ENCODE data around the gene TRMT112. TPM values are rescaled to one million over a fixed set of nuclear protein-coding genes. Genes with fewer than 3 reads are reported as not detected.

The TRMT112 gene
- total RNA-seq, 2 experiments from 2014 or later: 205 to 322 TPM

DNA sequence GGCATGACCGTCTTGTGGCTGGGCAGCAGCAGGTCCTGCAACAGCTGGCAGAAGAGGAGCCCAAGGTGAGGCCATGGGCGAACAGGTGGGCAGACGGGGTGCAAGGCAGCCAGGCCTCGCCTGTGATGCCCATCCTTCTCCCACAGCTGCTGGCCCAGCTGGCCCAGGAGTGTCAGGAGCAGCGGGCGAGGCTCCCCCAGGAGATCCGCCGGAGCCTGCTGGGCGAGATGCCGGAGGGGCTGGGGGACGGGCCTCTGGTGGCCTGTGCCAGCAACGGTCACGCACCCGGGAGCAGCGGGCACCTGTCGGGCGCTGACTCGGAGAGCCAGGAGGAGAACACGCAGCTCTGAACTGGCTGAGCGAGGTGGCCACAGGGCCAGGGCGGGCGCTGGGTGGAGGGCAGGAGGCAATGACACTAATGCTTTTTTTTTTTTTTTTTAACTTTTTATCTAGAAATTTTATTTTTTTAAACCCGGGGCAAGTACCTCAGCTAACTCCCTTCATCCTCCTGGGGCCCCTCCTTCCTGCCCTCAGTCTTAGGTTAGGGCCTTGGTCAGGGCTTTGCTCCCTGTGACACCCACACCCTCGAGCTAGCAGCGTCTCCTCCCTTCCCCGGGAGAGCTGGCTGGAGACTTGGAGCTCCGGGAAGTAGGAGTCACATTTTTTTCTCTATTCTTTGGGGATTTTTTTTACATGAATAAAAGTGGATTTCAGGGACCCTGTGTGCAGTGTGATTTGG, 50.0 kb downstream of the TRMT112 start:
- Histone ChIP-seq H3K9me3 (ENCODE audit: low read length) (no peaks in the 10 kb centered on the region), H3K36me3 (ENCODE audit: insufficient read depth, low read length) (no peaks in the 10 kb centered on the region), H3K9me2 (ENCODE audit: insufficient read depth, low read length) (no peaks in the 10 kb centered on the region), H2AFZ (ENCODE audit: low read length) (no peak overlapping the region), H3K4me1 (ENCODE audit: insufficient read depth, low read length, poor library complexity, severe bottlenecking) (peaks cover 23% of the 10 kb centered on the region), H3K27ac (ENCODE audit: low read depth, low read length, poor library complexity, severe bottlenecking) (no peak overlapping the region), H3K79me2 (ENCODE audit: insufficient read depth, low read depth, low read length) (peaks cover 7% of the 10 kb centered on the region; the same call in 1 of the 2 replicates), H3K4me3 (ENCODE audit: low read depth, low read length, poor library complexity, severe bottlenecking) (no peak overlapping the region), H4K20me1 (ENCODE audit: insufficient read depth, low read length) (no peaks in the 10 kb centered on the region), H3K4me2 (ENCODE audit: low read length) (no peak overlapping the region; the same call in 1 of the 2 replicates)
- no TSS peak for BruUV-seq (replicated peaks)
- ChIA-PET CTCF (ENCODE audit: unreplicated experiment) (no interaction called here), POLR2A (interaction anchor here (1.1 kb wide), 2 partner anchors 13 to 62 kb away, joined by 3 to 6 read pairs; no protein-coding TSS in a partner anchor)
- intact Hi-C loops (cut with micrococcal nuclease; ENCODE audit: unreplicated experiment): no loop called here
- TF ChIP-seq, protein P1, sequence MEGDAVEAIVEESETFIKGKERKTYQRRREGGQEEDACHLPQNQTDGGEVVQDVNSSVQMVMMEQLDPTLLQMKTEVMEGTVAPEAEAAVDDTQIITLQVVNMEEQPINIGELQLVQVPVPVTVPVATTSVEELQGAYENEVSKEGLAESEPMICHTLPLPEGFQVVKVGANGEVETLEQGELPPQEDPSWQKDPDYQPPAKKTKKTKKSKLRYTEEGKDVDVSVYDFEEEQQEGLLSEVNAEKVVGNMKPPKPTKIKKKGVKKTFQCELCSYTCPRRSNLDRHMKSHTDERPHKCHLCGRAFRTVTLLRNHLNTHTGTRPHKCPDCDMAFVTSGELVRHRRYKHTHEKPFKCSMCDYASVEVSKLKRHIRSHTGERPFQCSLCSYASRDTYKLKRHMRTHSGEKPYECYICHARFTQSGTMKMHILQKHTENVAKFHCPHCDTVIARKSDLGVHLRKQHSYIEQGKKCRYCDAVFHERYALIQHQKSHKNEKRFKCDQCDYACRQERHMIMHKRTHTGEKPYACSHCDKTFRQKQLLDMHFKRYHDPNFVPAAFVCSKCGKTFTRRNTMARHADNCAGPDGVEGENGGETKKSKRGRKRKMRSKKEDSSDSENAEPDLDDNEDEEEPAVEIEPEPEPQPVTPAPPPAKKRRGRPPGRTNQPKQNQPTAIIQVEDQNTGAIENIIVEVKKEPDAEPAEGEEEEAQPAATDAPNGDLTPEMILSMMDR (conservative IDR thresholded peaks at IDR 0.05; ENCODE audit: low read length): no peak
- no peak for TF ChIP-seq EZH2phosphoT487 (IDR thresholded peaks at IDR 0.05; ENCODE audit: borderline replicate concordance, low read depth, low read length)
- no peak for DNase-seq (ENCODE audit: low spot score)

Small RNA genes lying within 50 kb of the gene (microRNA-seq; reads per million reads assigned to microRNA genes)
- 5.3 reads per million for gene MIR7155 (ENCODE audit: borderline replicate concordance)

Small RNA genes lying within 50 kb of the gene (small RNA-seq; reads per million reads assigned to genes)
- gene MIR7155: not detected
- gene RF00019: not detected

Other genes starting within 250 kb of the TRMT112 start
- gene MACROD1, start 151.4 kb downstream of the TRMT112 start, total RNA-seq (2014; rRNA removed; shearing (Covaris generic)): 24.8 and 25.4 TPM in 2 replicates
- gene MACROD1, start 151.4 kb downstream of the TRMT112 start, total RNA-seq (2022): 14.4 and 14.7 TPM in 2 replicates
- gene STIP1, start 131.4 kb downstream of the TRMT112 start, total RNA-seq (2014; rRNA removed; shearing (Covaris generic)): 271 and 309 TPM in 2 replicates
- gene STIP1, start 131.4 kb downstream of the TRMT112 start, total RNA-seq (2022): 186 and 240 TPM in 2 replicates
- 116 and 120 TPM in 2 replicates for gene FERMT3, start 110.8 kb downstream of the TRMT112 start, total RNA-seq (2014; rRNA removed; shearing (Covaris generic))
- 167 and 201 TPM in 2 replicates for gene FERMT3, start 110.8 kb downstream of the TRMT112 start, total RNA-seq (2022)
- gene TRPT1, start 91.4 kb downstream of the TRMT112 start, total RNA-seq (2014; rRNA removed; shearing (Covaris generic)): 35.7 and 49.0 TPM in 2 replicates
- 40.1 and 40.6 TPM in 2 replicates for gene TRPT1, start 91.4 kb downstream of the TRMT112 start, total RNA-seq (2022)
- 54.6 and 81.4 TPM in 2 replicates for gene NUDT22, start 91.3 kb downstream of the TRMT112 start, total RNA-seq (2014; rRNA removed; shearing (Covaris generic))
- 98.4 and 100 TPM in 2 replicates for gene NUDT22, start 91.3 kb downstream of the TRMT112 start, total RNA-seq (2022)
- 14.1 and 19.2 TPM in 2 replicates for gene DNAJC4, start 87.0 kb downstream of the TRMT112 start, total RNA-seq (2014; rRNA removed; shearing (Covaris generic))
- gene DNAJC4, start 87.0 kb downstream of the TRMT112 start, total RNA-seq (2022): 42.4 and 56.0 TPM in 2 replicates
- 35.3 and 46.3 TPM in 2 replicates for gene VEGFB, start 83.0 kb downstream of the TRMT112 start, total RNA-seq (2014; rRNA removed; shearing (Covaris generic))
- 59.6 and 60.8 TPM in 2 replicates for gene VEGFB, start 83.0 kb downstream of the TRMT112 start, total RNA-seq (2022)
- 57.3 and 70.6 TPM in 2 replicates for gene FKBP2, start 76.5 kb downstream of the TRMT112 start, total RNA-seq (2014; rRNA removed; shearing (Covaris generic))
- 39.7 and 45.5 TPM in 2 replicates for gene FKBP2, start 76.5 kb downstream of the TRMT112 start, total RNA-seq (2022)
- gene PPP1R14B, start 70.6 kb downstream of the TRMT112 start, total RNA-seq (2014; rRNA removed; shearing (Covaris generic)): 198 and 219 TPM in 2 replicates
- 207 and 223 TPM in 2 replicates for gene PPP1R14B, start 70.6 kb downstream of the TRMT112 start, total RNA-seq (2022)
- 7.6 and 8.6 TPM in 2 replicates for gene PLCB3, start 66.0 kb downstream of the TRMT112 start, total RNA-seq (2014; rRNA removed; shearing (Covaris generic))
- gene PLCB3, start 66.0 kb downstream of the TRMT112 start, total RNA-seq (2022): 10.3 and 12.4 TPM in 2 replicates
- gene BAD, start 32.9 kb downstream of the TRMT112 start, total RNA-seq (2014; rRNA removed; shearing (Covaris generic)): 43.3 and 74.2 TPM in 2 replicates
- gene BAD, start 32.9 kb downstream of the TRMT112 start, total RNA-seq (2022): 19.3 and 21.2 TPM in 2 replicates
- gene GPR137, start 31.7 kb downstream of the TRMT112 start, total RNA-seq (2014; rRNA removed; shearing (Covaris generic)): 18.3 and 19.5 TPM in 2 replicates
- 49.6 and 52.3 TPM in 2 replicates for gene GPR137, start 31.7 kb downstream of the TRMT112 start, total RNA-seq (2022)
- 0.95 TPM in 1 of 2 replicates, not detected in the other for gene KCNK4, start 26.3 kb downstream of the TRMT112 start, total RNA-seq (2014; rRNA removed; shearing (Covaris generic))
- gene KCNK4, start 26.3 kb downstream of the TRMT112 start, total RNA-seq (2022): 0.80 and 0.92 TPM in 2 replicates
- 0.38 and 3.2 TPM in 2 replicates for gene CATSPERZ, start 17.2 kb downstream of the TRMT112 start, total RNA-seq (2014; rRNA removed; shearing (Covaris generic))
- gene CATSPERZ, start 17.2 kb downstream of the TRMT112 start, total RNA-seq (2022): 1.4 TPM in 1 of 2 replicates, not detected in the other
- 28.6 and 42.3 TPM in 2 replicates for gene ESRRA, start 12.0 kb downstream of the TRMT112 start, total RNA-seq (2014; rRNA removed; shearing (Covaris generic))
- gene ESRRA, start 12.0 kb downstream of the TRMT112 start, total RNA-seq (2022): 44.9 and 57.8 TPM in 2 replicates
- 177 and 200 TPM in 2 replicates for gene PRDX5, start 562 bp upstream of the TRMT112 start, total RNA-seq (2014; rRNA removed; shearing (Covaris generic))
- gene PRDX5, start 562 bp upstream of the TRMT112 start, total RNA-seq (2022): 168 and 217 TPM in 2 replicates
- 40.7 and 44.1 TPM in 2 replicates for gene CCDC88B, start 22.6 kb upstream of the TRMT112 start, total RNA-seq (2014; rRNA removed; shearing (Covaris generic))
- gene CCDC88B, start 22.6 kb upstream of the TRMT112 start, total RNA-seq (2022): 61.5 and 67.2 TPM in 2 replicates
- gene RPS6KA4, start 41.6 kb upstream of the TRMT112 start, total RNA-seq (2014; rRNA removed; shearing (Covaris generic)): 9.0 and 16.7 TPM in 2 replicates
- 11.0 and 13.4 TPM in 2 replicates for gene RPS6KA4, start 41.6 kb upstream of the TRMT112 start, total RNA-seq (2022)
- gene SLC22A11, start 238.4 kb upstream of the TRMT112 start, total RNA-seq (2014; rRNA removed; shearing (Covaris generic)): 0.09 and 0.18 TPM in 2 replicates
- gene SLC22A11, start 238.4 kb upstream of the TRMT112 start, total RNA-seq (2022): not detected in 2 replicates

Data from OCI-LY7 (cell line).